ENCODE data around the gene TGIF1. TPM values are rescaled to one million over a fixed set of nuclear protein-coding genes. Genes with fewer than 3 reads are reported as not detected.
A peak's percentile ranks its signal among the peaks of the same experiment; 100 is the strongest.

TGIF1 gene
- total RNA-seq, 8 experiments from 2014 or later = 22.8 to 106 (median 50.1) TPM

GRCh38 chr18:3480827-3481573, 31.0 kb downstream of the TGIF1 start:
- no peaks in the 10 kb centered on the region for H3K4me1 ChIP-seq (replicated peaks in 1 of 2)
- in situ Hi-C loops (cut with MboI; ENCODE audit: low pct_unique_long_range_greater_than_20kb in 2 of 9, low sequenced_read_pairs in 9 of 9, unreplicated experiment in 9 of 9) = no loop called here
- ATAC-seq (replicated peaks in 6 of 8) = no peak
- 50 to 92% (median 80%) methylated on average over 1 to 3 of the region's 5 CpGs; no CpG with 5 or more reads in 6 of the 10 experiments for WGBS, 10 experiments
- no peak overlapping the region for H3K4me3 ChIP-seq
- no peak overlapping the region for H3K27ac ChIP-seq

DNA sequence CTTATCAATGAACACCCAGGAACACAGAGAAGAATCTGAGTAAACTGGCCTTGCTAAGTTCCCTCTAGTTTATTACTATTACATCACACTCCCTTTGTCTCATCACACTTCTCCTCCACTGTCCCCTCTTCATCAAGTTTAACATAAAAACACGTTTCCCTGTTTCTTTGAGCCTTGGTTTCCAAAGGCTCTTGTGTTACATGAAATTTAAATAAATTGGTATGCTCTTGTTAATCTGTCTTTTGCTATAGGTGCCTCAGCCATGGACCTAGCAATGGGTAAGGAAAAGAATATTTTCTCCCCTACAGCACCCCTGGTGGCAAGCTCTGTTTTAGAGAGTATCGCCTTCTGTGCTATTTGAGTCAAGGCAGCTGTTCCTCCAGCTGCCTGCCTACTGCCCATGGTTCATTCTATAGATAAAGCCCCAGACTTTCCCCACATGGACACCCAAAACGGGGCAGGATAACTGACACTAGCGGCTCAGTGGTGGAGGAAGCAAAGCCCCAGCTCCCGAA, 31.8 kb downstream of the TGIF1 start:
- 0 to 80% (median 38%) methylated on average over 1 to 4 of the region's 5 CpGs; no CpG with 5 or more reads in 3 of the 10 experiments for WGBS, 10 experiments
- no peak overlapping the region for H3K27ac ChIP-seq
- no peak overlapping the region for H3K4me3 ChIP-seq
- ATAC-seq (replicated peaks in 6 of 8) = peak in 7 of 8 experiments; percentile 41 to 81 (median 67)
- no peaks in the 10 kb centered on the region for H3K4me1 ChIP-seq (replicated peaks in 1 of 2)
- in situ Hi-C loops (cut with MboI; ENCODE audit: low pct_unique_long_range_greater_than_20kb in 2 of 9, low sequenced_read_pairs in 9 of 9, unreplicated experiment in 9 of 9) = no loop called here

GRCh38 chr18:3482258-3482657, 32.3 kb downstream of the TGIF1 start:
- ATAC-seq (replicated peaks in 6 of 8) = no peak
- Histone ChIP-seq H3K27ac (no peak overlapping the region), H3K4me3 (no peak overlapping the region), H3K4me1 (replicated peaks in 1 of 2) (no peaks in the 10 kb centered on the region)
- WGBS, 10 experiments = 80 to 96% (median 87%) methylated on average over 1 to 3 of the region's 3 CpGs; no CpG with 5 or more reads in 2 of the 10 experiments
- in situ Hi-C loops (cut with MboI; ENCODE audit: low pct_unique_long_range_greater_than_20kb in 2 of 9, low sequenced_read_pairs in 9 of 9, unreplicated experiment in 9 of 9) = no loop called here

GRCh38 chr18:3485153-3486149, 35.5 kb downstream of the TGIF1 start:
- in situ Hi-C loops (cut with MboI; ENCODE audit: low pct_unique_long_range_greater_than_20kb in 2 of 9, low sequenced_read_pairs in 9 of 9, unreplicated experiment in 9 of 9) = no loop called here
- 83 to 100% (median 95%) methylated on average over 1 to 6 of the region's 9 CpGs; no CpG with 5 or more reads in 1 of the 10 experiments for WGBS, 10 experiments

DNA sequence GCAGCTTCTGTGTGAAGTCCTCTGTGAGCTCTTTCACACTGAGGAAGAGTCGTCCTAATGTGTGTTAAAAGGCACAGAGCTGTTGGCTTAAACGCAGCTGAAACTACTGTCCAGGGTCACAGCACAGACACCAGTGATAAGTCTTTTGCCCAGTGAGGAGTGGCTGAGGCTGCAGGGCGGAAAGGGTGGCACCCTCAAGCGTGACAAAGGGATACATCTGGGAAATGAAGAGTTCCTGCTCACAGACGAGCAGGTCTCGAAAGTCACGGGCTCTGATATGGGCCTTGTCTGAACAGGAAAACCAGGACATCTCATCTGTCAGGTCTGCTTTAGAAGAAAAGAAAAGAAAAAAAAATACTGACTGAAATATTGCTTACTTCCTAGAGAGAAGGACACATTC, 36.5 kb downstream of the TGIF1 start:
- H3K27ac ChIP-seq = no peak overlapping the region
- WGBS, 10 experiments = 40 to 100% (median 67%) methylated on average over 1 to 7 of the region's 7 CpGs; no CpG with 5 or more reads in 3 of the 10 experiments
- H3K4me1 ChIP-seq (replicated peaks in 1 of 2) = no peaks in the 10 kb centered on the region
- H3K4me3 ChIP-seq = no peak overlapping the region
- ATAC-seq (replicated peaks in 6 of 8) = peak in 1 of 8 experiments; percentile 35
- in situ Hi-C loops (cut with MboI; ENCODE audit: low pct_unique_long_range_greater_than_20kb in 2 of 9, low sequenced_read_pairs in 9 of 9, unreplicated experiment in 9 of 9) = no loop called here

More at GRCh38 chr18:3485153-3486149, 35.5 kb downstream of the TGIF1 start:
- no peaks in the 10 kb centered on the region for H3K4me1 ChIP-seq (replicated peaks in 1 of 2)
- no peak overlapping the region for H3K27ac ChIP-seq
- no peak for ATAC-seq (replicated peaks in 6 of 8)
- no peak overlapping the region for H3K4me3 ChIP-seq

DNA sequence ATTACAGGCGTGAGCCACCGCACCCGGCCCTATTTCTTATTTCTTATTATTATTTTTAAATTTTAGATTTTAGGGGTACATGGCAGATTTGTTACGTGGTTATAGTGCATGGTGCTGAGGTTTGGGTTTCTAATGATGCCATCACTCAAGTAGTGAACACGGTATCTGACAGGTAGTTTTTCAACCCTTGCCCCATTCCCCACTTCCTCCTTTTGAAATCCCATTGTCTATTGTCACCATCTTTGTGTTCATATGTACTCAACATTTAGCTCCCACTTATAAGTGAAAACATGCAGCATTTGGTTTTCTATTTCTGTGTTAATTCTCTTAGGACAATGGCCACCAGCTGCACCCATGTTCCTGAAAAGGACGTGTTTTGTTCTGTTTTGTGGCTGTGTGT, 39.5 kb downstream of the TGIF1 start:
- Histone ChIP-seq H3K27ac (no peak overlapping the region), H3K4me3 (no peak overlapping the region), H3K4me1 (replicated peaks in 1 of 2) (no peaks in the 10 kb centered on the region)
- WGBS, 10 experiments = 35 to 90% (median 80%) methylated on average over 1 to 5 of the region's 6 CpGs
- in situ Hi-C loops (cut with MboI; ENCODE audit: low pct_unique_long_range_greater_than_20kb in 2 of 9, low sequenced_read_pairs in 9 of 9, unreplicated experiment in 9 of 9) = no loop called here
- no peak for ATAC-seq (replicated peaks in 6 of 8)

DNA sequence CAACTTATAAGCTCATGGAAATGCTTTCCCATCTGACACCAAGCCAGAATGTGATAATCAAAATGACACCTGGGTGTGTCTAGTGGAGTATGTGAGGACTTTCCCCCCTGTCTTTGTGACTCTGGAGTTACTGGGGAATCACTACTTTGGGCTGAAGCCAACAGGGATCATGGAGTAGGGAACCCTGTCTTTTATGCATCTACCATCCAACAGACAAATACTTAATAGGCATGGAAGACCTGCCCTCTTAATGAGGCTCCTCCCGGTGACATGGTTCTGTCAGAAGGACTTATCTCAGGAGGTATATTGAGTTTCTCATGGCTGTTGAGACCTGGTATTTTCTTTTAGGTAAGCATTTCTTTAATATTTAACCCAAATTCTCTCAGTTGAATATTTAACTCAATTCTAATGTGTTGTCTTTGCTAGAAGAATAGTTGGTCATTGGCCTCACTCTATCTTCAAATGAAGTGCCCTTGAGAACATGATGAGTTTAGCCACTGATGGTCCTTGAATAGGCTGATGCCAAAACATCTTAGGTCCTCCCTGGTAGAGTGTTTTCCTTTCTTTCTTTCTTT, 42.1 kb downstream of the TGIF1 start:
- Histone ChIP-seq H3K27ac (no peak overlapping the region), H3K4me1 (replicated peaks in 1 of 2) (no peaks in the 10 kb centered on the region), H3K4me3 (no peak overlapping the region)
- ATAC-seq (replicated peaks in 6 of 8) = no peak
- in situ Hi-C loops (cut with MboI; ENCODE audit: low pct_unique_long_range_greater_than_20kb in 2 of 9, low sequenced_read_pairs in 9 of 9, unreplicated experiment in 9 of 9) = no loop called here
- WGBS, 10 experiments = 0 to 88% (median 52%) methylated on average over 1 of the region's 1 CpG; no CpG with 5 or more reads in 4 of the 10 experiments

DNA sequence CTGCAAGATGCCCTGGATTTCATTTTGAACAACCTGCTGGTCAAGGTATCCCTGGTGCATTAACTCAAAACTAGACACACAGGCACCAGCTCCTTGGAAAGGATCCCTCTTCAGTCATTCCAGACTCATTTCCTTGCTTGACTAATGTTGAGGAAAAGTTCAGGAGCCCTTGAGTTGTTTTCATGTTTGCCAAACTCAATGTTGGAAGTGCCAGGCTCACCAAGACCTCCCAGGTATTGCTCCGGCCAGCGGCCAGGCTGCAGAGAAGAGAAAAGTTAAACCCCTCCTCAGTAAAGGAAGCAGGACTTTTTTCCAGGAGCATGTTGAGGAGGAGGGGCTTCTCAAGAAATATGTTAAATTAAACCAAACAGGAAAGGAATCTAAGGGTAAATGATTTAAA, 42.7 kb downstream of the TGIF1 start:
- ATAC-seq (replicated peaks in 6 of 8) = no peak
- in situ Hi-C loops (cut with MboI; ENCODE audit: low pct_unique_long_range_greater_than_20kb in 2 of 9, low sequenced_read_pairs in 9 of 9, unreplicated experiment in 9 of 9) = no loop called here
- H3K4me1 ChIP-seq (replicated peaks in 1 of 2) = no peaks in the 10 kb centered on the region
- H3K4me3 ChIP-seq = no peak overlapping the region
- 81 to 100% (median 100%) methylated on average over 1 to 2 of the region's 2 CpGs; no CpG with 5 or more reads in 5 of the 10 experiments for WGBS, 10 experiments
- no peak overlapping the region for H3K27ac ChIP-seq

DNA sequence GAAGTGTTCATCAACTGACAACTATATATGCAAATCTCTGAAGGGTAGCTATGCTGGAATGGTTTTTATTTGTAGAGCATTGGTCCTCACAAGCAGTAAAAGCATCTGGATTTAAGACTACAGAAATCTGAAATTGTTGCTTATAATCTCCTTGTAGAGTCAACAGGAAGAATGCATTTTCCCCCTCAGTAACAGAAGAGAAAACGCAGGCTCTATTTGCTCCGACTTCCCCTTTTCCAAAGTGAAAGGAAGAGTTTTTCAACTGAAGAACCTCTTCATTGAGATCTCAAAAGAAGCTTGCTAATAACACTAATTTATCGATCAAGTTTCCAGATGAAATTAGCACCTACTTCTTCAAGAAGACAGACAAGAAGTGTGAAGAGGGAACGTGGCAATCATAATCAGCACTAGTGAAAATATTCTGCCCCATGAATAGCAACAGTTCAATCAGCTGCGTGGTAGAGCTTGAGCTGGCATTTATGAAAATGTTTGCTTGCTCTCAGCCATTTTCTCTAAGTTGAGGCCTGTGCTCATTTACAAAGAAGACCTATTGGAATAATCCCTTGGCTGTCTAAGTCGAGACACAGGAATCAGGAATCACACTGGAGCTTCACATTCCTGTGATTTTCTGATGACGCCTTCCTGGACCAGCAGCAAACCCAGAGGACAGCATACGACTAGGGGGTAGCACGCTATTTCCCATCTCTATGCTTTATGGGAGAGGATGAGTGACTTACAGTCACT, 43.7 kb downstream of the TGIF1 start:
- Histone ChIP-seq H3K4me1 (replicated peaks in 1 of 2) (no peaks in the 10 kb centered on the region), H3K27ac (no peak overlapping the region), H3K4me3 (no peak overlapping the region)
- in situ Hi-C loops (cut with MboI; ENCODE audit: low pct_unique_long_range_greater_than_20kb in 2 of 9, low sequenced_read_pairs in 9 of 9, unreplicated experiment in 9 of 9) = no loop called here
- 67 to 100% (median 86%) methylated on average over 1 to 6 of the region's 9 CpGs; no CpG with 5 or more reads in 1 of the 10 experiments for WGBS, 10 experiments
- ATAC-seq (replicated peaks in 6 of 8) = no peak

DNA sequence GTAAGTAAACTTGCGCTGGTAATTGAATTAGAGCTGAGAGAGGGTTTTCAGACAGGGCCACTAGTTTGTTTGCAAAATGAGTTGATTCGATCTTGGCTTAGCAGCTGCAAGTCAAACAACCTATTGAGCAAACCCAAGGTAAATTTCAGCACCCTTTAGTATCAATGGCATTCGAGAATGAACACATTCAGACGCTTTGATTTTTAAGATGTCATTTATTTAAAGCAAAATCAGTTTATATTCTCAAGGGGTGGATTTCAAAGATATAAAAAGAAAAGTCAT, 44.2 kb downstream of the TGIF1 start:
- Histone ChIP-seq H3K4me1 (replicated peaks in 1 of 2) (no peaks in the 10 kb centered on the region), H3K27ac (no peak overlapping the region), H3K4me3 (no peak overlapping the region)
- in situ Hi-C loops (cut with MboI; ENCODE audit: low pct_unique_long_range_greater_than_20kb in 2 of 9, low sequenced_read_pairs in 9 of 9, unreplicated experiment in 9 of 9) = no loop called here
- ATAC-seq (replicated peaks in 6 of 8) = no peak
- WGBS, 10 experiments = 79 to 100% (median 89%) methylated on average over 1 to 4 of the region's 4 CpGs; no CpG with 5 or more reads in 1 of the 10 experiments

DNA sequence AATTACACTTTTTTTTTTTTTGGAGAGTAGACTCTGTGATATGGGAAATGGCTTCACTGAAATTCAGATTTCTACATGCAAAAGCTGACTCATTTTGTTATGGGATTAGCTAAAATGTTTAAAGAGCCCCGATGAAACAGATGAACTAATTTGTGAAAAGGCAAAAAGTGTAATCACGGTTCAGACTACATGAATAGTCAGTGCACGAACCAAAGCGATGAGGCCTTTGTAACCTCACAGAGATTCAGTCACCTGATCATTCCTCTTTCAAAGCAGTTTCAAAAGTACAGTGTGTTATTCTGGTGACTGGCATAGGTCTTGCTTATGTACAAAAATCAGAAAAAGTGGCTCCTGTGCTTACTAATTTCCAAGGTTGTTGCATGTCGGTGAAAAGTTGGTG, 44.6 kb downstream of the TGIF1 start:
- Histone ChIP-seq H3K4me3 (no peak overlapping the region), H3K4me1 (replicated peaks in 1 of 2) (peaks cover 0 to 2% of the 10 kb centered on the region in 2 donors), H3K27ac (no peak overlapping the region)
- in situ Hi-C loops (cut with MboI; ENCODE audit: low pct_unique_long_range_greater_than_20kb in 2 of 9, low sequenced_read_pairs in 9 of 9, unreplicated experiment in 9 of 9) = no loop called here
- 66 to 100% (median 75%) methylated on average over 2 to 5 of the region's 5 CpGs for WGBS, 10 experiments
- ATAC-seq (replicated peaks in 6 of 8) = no peak

GRCh38 chr18:3495691-3496430, 45.9 kb downstream of the TGIF1 start:
- no peak for ATAC-seq (replicated peaks in 6 of 8)
- Histone ChIP-seq H3K4me3 (no peak overlapping the region), H3K27ac (no peak overlapping the region), H3K4me1 (replicated peaks in 1 of 2) (peaks cover 4 to 5% of the 10 kb centered on the region in 2 donors)
- in situ Hi-C loops (cut with MboI; ENCODE audit: low pct_unique_long_range_greater_than_20kb in 2 of 9, low sequenced_read_pairs in 9 of 9, unreplicated experiment in 9 of 9) = no loop called here
- 76 to 100% (median 90%) methylated on average over 1 to 7 of the region's 7 CpGs for WGBS, 10 experiments
